SU-DHL-6 (cell line): Measurements from ENCODE around the gene ERP27.

Experiments used
- EZH2phosphoT487 ChIP-seq: fragments of 200-600 bp; sonication (generic), shearing (Covaris generic); conservative IDR thresholded peaks from 2 replicates; pipeline ENCODE4 v1.6.1; 2018; ENCODE audit warnings: mild to moderate bottlenecking, antibody characterized with exemption, low read length, moderate library complexity, mixed read lengths
- TF ChIP-seq, protein P1 (sequence below): fragments of 200-600 bp; sonication (generic); IDR thresholded peaks from one replicate; pipeline ENCODE4 v1.5.1; 2017; ENCODE audit warnings: antibody characterized with exemption, mild to moderate bottlenecking, low read length, moderate library complexity; ENCODE audit not compliant: insufficient read depth, poor library complexity, severe bottlenecking

DNA sequence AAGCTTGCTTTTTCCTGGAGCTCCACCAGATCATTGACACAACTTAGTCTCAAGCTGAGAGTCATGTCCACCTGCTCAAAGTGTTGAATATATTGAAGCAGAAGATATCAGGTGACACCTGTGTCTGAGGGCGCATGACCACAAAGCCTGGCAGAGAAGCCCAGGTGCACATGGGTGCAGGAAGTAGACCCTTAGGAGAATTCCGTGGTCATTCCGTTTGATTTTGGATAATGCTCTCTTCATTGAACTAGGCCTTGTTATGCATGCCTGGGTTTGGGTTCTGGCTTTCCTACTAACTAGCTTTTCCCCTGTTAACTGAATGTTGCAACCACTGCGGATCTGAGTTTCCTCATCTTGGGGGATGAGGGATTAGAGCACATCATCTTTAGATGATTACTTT, 15.9 kb upstream of the ERP27 start:
- TF ChIP-seq, protein P1, sequence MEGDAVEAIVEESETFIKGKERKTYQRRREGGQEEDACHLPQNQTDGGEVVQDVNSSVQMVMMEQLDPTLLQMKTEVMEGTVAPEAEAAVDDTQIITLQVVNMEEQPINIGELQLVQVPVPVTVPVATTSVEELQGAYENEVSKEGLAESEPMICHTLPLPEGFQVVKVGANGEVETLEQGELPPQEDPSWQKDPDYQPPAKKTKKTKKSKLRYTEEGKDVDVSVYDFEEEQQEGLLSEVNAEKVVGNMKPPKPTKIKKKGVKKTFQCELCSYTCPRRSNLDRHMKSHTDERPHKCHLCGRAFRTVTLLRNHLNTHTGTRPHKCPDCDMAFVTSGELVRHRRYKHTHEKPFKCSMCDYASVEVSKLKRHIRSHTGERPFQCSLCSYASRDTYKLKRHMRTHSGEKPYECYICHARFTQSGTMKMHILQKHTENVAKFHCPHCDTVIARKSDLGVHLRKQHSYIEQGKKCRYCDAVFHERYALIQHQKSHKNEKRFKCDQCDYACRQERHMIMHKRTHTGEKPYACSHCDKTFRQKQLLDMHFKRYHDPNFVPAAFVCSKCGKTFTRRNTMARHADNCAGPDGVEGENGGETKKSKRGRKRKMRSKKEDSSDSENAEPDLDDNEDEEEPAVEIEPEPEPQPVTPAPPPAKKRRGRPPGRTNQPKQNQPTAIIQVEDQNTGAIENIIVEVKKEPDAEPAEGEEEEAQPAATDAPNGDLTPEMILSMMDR: no peak
- TF ChIP-seq EZH2phosphoT487: no peak
